Posterior cingulate gyrus (tissue), 11 donors: ENCODE results near the gene SASH3.

Source experiments
- DNase-seq, 10 donors: peaks; one replicate each; pipeline versions ENCODE4 v3.0.0 to v3.0.0-alpha.2; 2020 to 2021; ENCODE audit warnings: mixed read lengths in 3 of 10
- intact Hi-C: fragments of 100-400 bp; cut with DNase I; formaldehyde crosslinking; loops from one replicate; pipeline ENCODE4 v1.15.1; 2023

SASH3 gene

DNA sequence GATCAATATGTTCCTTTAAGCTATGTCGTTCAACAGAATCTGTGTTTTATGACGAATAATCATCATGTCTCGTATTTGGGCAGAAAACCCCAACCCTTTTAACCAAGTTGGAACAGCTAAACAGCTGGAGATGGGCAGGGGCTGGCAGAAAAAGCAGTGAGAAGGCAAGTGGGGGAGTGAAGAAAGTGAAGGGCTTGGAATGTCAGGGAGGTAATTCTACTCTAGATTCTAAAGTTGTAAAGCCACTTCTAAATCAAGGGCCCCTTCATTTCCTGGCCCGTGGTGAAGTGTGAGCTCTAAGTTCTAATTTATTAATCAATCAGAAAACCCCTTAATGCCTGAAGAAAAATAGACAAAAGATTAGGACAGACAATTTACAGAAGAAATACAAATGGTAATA is 20.4 kb downstream of the SASH3 start:
- no peak for DNase-seq
- intact Hi-C loops: no loop called here

DNA sequence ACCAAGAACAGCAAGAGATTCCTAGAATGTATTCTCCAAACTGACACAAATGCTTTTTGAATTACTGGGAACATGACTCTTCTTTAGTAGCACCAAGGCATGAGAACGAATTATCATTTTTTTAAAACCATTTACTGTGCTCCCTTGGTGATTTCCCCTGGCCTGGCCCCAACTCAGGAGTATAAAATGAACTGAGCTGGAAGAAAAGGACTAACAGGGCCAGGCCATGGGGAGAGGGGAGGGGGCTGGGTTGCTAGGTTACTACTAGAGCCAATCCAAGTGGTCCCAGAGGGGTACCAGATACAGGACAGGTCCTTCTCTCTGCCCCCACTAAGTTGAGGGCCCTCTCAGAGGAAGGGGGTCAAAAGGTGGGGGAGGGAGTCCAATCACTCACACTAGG is 23.1 kb downstream of the SASH3 start:
- intact Hi-C loops: no loop called here
- DNase-seq: no peak

DNA sequence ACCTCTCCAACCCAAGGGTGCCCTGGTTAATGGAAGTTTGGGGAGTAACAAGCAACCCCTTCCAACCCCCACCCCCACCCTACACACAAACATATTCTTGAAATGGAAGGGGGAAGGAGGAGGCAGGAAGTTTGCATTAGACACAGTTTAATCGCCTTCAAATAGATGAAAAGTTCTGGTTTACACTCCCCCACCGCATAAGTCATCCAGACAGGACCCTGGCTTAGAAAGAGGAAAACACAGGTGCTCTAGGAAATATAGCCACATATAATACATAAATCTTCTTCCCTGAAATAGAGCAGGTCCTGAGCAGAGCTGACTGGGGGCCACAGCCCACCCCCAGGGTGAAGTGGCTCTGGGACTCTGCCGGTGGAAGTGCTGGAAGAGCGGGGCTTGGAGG is 25.1 kb downstream of the SASH3 start:
- intact Hi-C loops: no loop called here
- DNase-seq: no peak

DNA sequence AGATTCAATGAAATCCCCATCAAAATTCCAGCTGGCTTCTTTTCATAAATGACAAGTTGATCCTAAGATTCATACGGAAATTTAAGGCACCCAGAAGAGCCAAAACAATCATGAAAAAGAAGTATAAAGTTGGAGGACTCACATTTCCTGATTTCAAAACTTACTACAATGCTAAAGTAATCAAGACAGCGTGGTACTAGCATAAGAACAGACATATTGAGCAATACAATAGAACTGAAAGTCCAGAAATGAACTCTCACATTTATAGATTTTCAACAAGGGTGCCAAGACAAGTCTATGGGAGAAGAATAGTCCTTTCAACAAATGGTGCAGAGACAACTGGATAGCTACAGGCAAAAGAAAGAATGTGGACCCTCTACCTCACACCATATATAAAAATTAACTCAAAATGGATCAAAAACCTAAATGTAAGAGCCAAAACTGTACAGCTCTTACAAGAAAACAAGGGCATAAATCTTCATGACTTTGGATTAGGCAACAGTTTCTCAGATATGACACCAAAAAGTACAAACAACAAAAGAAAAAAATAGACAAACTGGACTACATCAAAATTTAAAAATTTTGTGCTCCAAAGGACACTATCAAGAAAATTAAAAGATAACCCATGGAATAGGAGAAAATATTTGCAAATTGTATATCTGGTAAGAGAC is 28.5 kb downstream of the SASH3 start:
- intact Hi-C loops: no loop called here
- no peak for DNase-seq

DNA sequence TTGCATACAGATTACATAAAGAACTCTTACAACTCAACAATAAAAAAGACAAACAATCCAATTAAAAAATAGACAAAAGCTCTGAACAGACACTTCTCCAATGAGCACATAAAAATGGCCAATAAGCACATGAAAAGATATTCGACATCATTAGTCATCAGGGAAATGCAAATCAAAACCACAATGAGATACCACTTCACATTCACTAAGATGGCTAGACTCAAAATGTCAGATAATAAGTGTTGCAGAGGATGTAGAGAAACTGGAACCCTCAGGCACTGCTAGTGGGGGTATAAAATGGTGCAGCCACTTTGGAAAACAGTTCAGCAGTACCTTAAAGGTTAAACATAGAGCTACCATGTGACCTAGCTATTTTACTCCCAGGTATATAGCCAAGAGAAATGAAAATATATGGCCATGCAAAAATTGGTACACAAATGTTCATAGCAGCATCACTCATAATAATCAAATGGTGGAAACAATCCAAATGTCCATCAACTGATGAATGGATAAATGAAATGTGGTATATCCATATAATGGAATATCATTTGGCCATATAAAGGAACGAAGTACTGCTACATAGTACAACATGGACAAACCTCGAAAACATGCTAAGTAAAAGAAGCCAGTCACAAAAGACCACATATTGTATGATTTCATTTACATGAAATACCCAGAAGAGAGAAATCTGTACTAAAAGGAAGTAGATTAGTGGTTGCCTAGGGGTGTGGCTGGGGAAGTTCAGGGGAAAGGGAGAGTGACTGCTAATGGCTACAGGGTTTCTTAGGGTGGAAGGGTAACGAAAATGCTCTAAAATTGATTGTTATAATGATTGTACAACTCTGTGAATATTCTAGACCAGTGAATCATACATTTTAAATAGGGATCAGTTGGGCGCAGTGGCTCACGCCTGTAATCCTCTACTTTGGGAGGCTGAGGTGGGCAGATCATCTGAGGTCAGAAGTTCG is 29.4 kb downstream of the SASH3 start:
- no peak for DNase-seq
- intact Hi-C loops: no loop called here

DNA sequence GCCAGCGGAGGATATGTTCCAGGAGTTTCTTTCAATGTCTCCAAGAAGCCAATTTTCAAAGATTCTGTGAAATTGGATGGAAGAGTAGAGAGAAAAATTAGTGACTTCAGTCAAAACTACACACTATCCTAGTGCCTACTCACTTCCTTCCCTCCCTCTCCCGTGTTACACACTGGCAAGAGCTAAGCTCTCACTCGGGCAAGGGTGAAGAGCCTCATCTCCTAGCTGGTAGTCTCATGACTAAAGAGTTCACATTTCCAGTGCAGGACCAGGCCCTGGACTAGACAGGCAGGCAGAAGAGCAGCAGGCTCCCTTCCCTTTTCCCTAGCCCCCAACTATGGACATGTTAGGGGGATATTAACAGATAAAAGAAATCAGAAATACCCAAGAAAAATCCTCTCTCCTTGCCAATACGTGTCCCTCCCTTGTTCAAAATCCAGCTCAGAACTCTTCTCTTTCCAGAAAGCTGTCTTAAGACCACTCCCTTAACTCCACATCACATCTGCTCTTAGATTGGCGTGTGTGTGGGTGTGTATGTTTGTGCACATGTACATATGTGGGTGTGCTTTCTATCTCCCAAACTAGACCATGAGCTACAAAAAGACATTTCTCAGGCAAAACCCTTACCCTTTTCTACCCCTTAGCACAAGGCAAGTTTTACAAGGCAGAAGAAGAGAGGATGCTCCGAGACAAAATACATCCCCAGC is 34.1 kb downstream of the SASH3 start:
- DNase-seq: no peak
- intact Hi-C loops: no loop called here

DNA sequence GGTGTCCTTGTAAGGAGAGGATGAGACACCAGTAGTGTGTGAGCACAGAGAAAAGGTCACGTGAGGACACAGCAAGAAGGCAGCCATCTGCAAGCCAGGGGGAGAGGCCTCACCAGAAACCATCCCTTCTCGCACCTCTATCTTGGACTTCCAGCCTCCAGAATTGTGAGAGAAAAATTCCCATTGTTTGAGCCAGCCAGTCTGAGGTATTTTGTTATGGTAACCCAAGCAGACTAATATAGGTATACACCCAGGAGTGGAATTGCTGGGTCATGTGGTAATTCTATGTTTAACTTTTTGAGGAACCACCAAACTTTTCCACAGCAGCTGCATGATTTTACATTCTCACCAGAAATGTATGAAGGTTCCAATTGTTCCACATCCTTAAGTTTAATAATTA is 38.4 kb downstream of the SASH3 start:
- intact Hi-C loops: no loop called here
- DNase-seq: no peak

DNA sequence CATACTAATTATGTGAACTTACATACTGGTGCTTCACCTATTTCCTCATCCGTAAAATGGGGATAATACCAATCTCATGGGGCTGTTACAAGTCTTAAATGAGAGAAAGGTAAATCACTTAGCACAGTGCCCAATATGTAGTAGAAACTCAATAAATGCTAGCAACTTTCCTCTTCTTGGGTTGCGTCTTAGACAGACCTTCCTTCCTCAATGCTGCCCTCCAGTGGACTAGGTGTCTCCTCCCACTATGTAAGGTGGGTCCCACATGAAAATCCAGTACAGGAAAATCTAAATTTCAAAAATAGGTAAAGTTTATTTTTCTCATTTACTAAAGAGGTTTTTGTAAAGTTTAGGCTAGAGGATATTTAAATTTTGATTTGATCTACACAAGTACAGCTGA is 43.4 kb downstream of the SASH3 start:
- intact Hi-C loops: no loop called here
- peak in 2 of 10 donors; percentile 15 to 26 for DNase-seq

DNA sequence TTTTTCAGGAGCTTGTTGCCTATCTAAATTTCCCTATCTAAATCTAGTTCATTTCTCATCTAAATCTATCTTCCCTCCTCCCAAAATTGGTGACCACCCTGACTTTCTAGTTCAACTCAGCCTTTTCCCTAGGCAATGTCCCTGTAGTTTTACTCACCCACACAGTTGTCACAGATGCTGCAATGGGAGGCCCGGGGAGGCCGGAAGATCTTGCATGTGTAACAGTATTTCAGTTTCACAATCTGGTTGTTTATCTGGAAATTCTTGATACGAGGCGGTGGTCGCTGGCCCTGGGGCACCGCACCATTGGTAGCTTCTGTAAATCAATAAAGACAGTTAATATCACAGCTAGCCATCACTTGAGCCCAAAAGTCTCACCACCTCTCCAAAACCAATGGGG is 43.8 kb downstream of the SASH3 start:
- intact Hi-C loops: no loop called here
- DNase-seq: no peak

DNA sequence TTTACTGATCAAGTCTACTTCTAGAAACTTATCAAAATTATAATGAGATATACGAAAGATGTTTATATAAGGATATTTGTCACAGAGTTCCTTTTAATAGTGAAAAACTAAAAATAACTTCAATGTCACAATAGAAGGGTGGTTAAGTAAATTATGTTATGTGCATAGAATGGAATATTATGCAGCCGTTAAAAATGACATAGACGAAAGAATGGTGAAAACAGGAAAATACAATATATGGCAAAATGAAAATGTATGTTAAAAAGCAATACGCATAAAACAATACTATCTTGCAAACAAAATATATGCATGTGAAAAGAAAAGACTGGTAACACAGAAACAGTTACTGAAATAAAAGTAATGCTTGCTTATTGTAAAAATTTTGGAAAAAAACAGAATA is 44.9 kb downstream of the SASH3 start:
- DNase-seq: no peak
- intact Hi-C loops: no loop called here

DNA sequence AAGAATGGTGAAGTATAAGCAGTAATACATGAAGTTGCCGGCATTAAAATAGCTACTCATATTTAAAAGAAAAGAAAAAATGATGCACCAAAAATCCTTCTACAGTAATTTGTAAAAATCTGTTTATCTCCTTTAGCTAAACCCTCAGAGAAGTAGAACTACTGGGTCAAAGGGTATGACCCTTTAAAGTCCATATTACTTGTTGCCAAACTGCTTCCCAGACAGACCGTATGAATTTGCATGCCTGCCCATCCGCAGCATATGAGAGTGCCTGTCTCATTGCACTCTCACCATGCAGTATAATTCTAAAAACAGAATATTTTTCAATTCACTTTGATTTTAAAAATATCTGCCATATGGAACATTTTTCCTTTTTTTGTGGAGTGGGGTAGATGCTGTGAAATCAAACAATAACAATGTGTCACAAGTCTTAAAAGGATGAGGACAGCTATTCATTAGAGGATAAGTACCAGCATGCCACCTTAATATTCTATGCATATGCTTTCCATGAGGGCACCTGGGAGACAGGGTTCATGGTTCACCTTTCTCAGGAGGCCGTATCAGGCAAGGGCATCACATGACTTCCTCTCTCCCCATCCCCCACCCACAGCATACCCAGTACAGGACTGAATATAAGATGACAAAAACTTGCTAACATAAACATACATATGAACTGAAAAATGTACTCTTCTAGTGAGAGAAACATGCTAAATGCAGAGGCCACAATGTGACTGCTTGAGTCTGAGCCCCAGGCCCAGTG is 46.2 kb downstream of the SASH3 start:
- intact Hi-C loops: no loop called here
- DNase-seq: peak in 1 of 10 donors; percentile 6

DNA sequence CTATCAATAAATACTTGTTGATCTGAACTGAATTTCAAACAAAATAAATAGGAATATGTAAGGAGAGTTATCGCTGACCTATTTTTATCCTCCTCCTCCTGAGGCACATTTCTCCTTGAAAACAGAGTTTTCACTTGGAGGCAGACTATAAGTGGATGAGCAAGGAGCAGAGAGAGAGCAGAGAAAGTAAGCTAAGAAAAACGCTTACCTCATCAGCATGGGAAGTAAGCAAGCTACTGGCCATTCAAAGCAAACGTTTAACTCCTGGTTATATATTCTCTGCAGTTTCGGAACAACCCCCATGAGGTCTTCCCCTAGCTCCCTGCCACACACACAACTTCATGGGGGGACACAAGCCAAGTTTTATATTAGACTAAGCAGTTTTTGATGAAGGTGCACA is 50.7 kb downstream of the SASH3 start:
- intact Hi-C loops: no loop called here
- no peak for DNase-seq

DNA sequence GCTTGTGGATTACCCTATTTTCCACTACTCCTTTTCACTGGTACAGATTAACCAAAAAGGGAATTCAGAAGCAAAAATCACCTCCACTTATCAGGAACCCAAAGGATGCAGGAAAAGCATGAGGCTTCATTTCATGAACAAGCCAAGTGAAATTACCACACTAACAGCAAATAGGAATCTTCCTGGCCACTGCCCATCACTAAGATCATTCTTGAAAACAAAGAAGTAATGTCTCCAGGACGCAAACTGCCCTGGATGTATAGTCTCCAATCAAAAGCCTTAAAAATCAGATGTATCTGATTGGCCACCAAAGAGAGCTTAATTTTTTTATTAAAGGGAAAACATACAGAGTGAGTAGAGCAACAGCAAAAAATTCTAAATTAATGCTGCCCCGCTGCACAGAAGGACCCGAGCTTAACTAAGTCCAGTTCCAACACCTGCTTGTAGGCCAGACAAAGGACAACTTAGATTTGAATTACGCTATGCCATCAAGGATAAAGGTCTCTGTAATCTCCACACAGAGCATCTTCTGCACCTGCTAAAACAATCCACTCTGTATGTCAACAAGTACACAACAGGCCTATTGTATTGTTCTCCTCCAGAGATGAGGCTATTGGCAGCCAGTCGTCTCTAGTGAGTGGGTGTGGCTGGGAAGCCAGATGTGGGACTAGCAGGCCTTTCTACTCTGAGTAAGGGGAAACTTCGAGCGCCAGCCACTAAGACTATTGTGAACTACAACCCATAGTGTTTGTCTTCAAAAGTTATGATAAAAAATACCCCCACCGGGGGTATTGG is 51.5 kb downstream of the SASH3 start:
- peak in 8 of 10 donors; percentile 24 to 96 (median 63) for DNase-seq
- intact Hi-C loops: no loop called here

DNA sequence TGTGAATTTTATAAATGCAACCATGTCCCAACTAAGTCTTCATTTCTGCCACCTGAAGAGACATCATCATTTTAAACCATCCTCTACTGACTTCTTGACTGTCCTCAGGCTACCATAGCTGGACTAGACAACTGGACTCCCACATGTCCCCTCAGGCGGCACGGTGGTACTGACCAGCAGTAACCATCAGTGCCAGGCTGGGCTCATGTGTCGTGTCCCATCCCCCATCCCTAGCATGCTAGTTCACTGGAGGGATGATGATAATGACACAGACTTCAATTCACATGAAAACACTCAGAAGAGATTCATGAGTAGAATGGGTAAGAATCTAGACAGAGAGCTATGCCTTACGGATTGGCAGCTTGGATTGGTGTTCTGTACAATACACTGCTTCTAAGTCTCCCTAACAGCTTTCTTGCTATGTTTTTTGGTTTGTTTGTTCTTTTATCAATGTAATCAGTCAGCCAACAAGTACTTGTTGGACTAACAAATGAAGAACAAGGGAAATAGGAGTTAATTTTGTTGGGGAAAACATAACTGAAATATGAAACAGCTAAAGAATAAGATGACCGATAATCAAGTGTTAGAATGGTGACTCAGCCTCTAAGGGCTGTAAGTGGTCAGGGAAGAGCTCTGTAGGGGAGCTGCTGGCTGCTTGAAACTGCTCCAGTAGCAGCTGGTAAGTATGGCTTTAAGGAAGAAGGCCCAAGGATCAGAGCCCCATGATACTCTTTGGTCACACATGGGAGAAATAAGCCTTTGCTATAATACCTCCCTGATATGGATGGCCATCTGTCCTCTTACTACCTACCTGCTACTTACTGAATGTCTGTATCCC is 53.6 kb downstream of the SASH3 start:
- intact Hi-C loops: no loop called here
- DNase-seq: peak in 5 of 10 donors; percentile 9 to 91 (median 44)

DNA sequence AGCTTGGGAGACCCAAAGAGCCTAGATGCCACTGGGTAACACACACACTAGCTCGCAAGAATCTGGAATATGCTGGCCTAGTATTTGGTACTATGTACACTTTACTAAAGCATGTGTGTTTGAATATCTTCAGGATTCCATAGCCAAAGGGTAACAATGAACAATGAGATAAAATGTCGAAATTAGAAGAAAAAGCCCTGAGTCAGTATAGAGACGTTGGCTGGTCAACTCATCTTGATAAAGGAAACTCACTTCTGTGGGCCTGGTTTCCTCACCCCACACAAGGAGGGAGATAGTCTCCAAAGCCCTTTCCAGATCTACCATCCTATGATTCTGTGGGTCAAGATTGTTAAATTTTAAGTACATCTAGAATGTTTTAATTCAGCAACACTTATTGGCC is 57.1 kb downstream of the SASH3 start:
- intact Hi-C loops: no loop called here
- no peak for DNase-seq

DNA sequence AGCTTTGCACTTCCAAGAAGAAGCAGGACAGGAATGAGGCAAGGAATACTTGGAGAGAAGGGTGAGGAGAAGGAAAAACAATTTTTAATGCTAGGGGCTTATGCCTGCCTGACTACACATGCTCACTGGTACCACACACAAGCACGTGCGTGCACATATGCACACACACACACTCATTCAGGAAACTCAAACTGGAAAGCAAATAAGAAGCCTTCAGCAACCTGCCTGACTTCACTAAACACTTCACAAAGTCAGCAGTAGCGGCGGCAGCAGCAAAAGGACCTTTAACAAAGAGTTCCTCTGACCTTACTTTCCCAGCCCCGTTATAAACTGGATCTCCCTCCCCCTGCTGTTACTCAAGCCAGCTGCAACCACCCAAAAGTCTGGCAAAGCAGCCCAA is 60.6 kb downstream of the SASH3 start:
- intact Hi-C loops: loop anchor here (10.0 kb wide), 1 partner anchor 236 kb away; no protein-coding TSS in a partner anchor
- DNase-seq: peak in 1 of 10 donors; percentile 12

DNA sequence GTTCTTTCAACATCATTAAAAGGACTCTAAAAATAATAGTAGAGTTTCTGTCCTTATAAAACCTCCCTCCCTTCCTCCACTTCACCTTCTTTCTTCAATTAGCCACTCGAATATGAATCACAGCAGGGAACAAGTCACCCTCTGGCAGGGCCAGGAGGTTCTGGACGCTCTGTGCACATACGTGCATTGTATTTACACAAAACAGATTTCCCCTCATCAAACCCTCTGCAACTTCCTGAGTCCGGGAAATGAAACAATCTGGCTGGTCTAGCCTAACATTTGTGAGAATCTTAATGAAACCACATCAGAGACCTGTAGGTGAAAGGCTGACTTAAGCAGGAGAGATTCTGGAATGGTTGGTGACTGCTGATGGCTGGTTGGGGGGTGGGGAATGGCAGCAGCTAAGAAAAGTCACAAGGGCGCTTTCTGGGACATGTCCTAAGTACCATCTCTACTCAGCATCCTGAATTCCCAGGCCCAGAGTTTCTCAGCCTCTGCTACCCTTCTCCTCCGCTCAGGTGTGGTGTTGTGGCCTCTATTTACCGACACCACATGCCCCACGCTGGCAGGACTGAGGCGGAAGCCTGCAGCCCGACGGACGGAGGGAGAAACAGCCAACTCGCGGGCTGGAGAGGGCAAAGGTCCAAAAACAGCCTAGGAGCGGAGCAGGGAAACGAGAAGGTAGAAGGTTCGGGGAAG is 62.9 kb downstream of the SASH3 start:
- intact Hi-C loops: loop anchor here (10.0 kb wide), 1 partner anchor 238 kb away; no protein-coding TSS in a partner anchor
- peak in 2 of 10 donors; percentile 7 to 45 for DNase-seq

DNA sequence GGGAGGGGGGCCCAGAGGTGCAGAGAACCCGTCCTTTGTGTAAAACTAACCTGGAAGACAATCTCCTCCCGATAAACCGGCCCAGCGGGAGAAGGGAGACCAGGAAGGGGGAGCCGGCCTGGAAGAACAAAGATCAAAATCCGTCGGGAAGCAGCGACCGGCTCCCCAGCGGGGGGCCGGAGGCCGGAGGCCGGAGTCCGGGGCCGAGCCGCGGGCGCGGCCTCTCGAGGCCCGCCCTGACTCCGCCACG is 63.4 kb downstream of the SASH3 start:
- intact Hi-C loops: loop anchor here (10.0 kb wide), 1 partner anchor 238 kb away; no protein-coding TSS in a partner anchor

More for the DNA sequence above, 63.4 kb downstream of the SASH3 start:
- DNase-seq: no peak
